NCI-H524 (cell line): ENCODE measurements around the gene PARD3B.

ENCODE experiments used
- DNase-seq, 2 experiments: peaks; one replicate each; lab custom pipeline; 2025; lab: John Stamatoyannopoulos, UW

The PARD3B gene

GRCh38 chr2:204897561-204897960 is 352.3 kb downstream of the PARD3B start:
- no peak for DNase-seq

DNA sequence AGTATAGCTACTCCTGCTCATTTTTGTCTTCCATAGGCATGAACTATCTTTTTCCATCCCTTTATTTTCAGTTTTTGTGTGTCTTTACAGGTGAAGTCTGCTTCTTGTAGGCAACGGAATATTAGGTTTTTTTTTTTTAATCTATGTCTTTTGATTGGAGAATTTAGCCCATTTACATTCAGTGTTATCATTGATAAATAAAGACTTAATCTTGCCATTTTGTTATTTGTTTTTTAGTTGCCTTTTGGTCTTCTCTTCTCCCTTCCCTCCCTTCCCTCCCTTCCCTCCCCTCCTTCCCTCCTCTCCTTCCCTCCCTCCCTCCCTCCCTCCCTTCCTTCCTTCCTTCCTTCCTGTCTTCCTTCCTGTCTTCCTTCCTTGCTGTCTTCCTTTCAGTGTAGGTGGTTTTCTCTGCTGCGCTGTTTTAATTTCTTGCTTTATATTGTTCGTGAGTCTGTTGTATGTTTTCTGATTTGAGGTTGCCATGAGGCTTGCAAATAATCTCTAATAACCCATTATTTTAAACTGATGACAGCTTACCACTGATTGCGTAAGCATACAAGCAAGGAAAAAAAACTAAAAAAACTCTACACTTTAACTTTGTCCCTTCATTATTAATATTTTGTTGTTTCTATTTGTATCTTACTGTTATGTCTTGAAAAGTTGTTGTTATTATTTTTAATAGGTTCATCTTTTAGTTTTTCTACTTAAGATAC is 353.8 kb downstream of the PARD3B start:
- DNase-seq, result no peak

GRCh38 chr2:204899983-204900382 is 354.7 kb downstream of the PARD3B start:
- no peak for DNase-seq

DNA sequence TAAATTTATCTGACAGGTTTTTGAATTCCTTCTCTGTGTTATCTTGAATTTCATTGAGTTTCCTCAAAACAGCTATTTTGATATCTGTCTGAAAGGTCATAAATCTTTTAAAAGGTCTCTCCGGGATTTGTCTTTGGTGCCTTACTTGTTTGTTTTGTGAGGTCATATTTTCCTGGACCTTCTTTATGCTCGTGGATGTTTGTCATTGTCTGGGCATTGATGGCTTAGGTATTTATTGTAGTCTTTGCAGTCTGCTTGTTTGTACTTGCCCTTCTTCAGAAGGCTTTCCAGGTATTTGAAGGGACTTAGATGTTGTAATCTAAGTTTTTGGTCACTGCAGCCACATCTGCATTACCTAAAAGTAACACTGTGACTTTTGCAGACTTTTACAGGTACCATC is 355.2 kb downstream of the PARD3B start:
- DNase-seq, result no peak

GRCh38 chr2:204900910-204901309 is 355.6 kb downstream of the PARD3B start:
- DNase-seq, result no peak

- DNase-seq, result no peak
These were observed 356.3 kb downstream of the PARD3B start for GRCh38 chr2:204901591-204901990.

- DNase-seq, result no peak
These were observed 364.5 kb downstream of the PARD3B start for GRCh38 chr2:204909791-204910190.

- DNase-seq, result no peak
These were observed 368.0 kb downstream of the PARD3B start for GRCh38 chr2:204913312-204913711.

- no peak for DNase-seq
These were observed 368.7 kb downstream of the PARD3B start for GRCh38 chr2:204913854-204914464.

DNA sequence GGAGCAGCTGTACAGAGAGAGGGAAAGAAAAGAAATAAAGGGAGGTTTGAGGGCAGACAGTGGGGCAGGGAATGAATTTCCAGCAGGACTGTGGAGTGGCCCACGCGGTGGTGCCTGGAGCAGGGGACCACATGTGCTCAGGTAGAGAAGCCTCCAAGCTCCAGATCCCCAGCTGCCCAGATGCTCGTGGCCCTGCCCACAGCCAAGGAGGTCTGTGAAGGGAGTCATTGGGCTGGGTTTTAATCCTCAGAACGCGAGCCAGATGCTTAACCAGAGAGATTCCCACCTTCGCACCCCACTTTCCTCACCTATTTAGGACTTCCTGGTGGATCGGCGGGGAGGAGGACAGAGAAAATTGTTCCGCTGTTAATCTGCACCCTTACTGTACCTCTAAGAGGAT is 369.4 kb downstream of the PARD3B start:
- DNase-seq, result no peak

DNA sequence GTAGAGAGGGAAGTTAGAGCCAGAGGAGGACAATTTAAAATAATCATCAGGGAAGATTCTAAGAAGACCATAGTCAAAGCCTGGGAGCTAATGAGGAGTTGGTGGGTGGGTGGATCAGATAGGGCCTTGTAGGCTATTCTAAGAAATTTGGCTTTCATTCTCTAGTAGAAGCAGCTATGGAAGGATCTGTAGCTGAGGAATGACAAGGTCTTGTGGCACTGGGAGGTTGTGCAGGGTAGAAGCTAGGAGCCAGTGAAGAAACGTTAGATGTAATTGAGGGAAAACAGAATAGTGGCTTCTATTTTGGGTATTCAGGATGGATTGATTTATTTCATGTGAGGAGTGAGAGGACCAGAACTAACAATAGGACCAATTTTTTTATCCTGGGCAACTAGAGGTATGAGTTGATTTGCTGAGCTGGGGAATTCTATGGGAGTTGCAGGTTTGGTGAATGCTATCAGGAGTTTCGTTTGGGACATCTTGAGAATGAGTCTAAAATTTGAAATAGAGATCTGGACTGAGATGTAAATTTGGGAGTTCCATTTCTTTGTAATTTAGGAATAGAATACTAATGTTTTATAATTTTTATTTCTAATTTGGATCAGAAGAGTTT is 371.9 kb downstream of the PARD3B start:
- no peak for DNase-seq

GRCh38 chr2:204920776-204921175 is 375.5 kb downstream of the PARD3B start:
- no peak for DNase-seq

DNA sequence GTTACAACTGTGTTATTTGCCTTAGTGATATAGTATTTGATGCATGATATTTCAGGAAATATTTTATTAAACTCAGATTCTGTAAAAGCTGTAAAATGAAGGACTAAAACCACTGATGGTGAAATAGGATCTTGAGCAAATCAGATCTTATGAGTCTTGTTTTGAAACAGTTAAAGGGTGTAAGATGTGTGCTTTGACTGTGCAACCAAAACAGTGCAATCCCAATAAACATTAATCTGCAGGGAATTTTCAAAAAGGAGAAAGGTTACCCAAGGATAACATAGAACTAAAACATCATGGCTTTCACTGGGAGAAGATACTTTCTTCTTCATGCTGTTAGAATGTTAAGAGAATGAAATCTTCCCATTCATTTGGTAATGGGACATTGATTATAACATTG is 378.7 kb downstream of the PARD3B start:
- no peak for DNase-seq

DNA sequence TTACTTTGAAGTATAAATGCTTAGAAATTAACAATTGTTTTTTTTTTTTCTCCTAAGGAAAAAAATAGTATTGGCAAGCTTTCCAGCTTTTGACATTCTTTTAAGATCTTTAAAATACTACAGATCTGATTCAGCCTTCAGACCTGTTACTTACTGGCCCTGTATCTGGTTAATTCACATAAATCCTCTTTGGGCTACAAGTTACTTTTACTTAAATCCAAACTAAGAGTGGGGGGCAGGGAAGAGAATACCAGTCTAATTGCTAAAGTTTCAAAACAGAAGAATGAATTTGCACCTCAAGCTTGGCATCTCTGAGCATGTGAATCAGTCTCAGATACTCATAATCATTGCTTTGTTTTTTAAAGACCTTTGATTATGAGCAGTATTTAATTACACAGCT is 386.3 kb downstream of the PARD3B start:
- DNase-seq, result no peak

GRCh38 chr2:204933735-204934374 is 388.6 kb downstream of the PARD3B start:
- DNase-seq, result no peak

- DNase-seq, result no peak
These were observed 399.7 kb downstream of the PARD3B start for GRCh38 chr2:204944927-204945326.

- no peak for DNase-seq
These were observed 400.1 kb downstream of the PARD3B start for GRCh38 chr2:204945376-204945775.

- no peak for DNase-seq
These were observed 401.6 kb downstream of the PARD3B start for GRCh38 chr2:204946892-204947291.

DNA sequence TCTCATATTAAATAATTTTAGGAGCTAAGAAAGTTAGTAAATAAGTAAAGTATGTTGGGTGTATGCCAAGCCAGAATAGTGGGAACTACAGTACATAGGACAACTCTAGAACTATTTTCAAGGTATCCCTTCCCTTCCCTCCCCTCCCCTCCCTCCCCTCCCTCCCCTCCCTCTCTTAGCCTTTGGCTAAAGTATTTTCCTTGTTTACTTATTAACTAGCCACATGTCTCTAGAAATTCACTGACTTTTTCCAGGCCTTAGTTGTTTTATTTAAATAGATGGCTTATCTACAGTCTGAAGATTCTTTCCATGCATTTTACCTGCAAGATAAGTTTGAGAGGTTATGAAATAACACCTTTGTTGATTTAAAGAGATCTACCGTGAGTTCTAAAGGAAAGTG is 402.1 kb downstream of the PARD3B start:
- no peak for DNase-seq

- no peak for DNase-seq
These were observed 402.9 kb downstream of the PARD3B start for GRCh38 chr2:204948024-204948763.

DNA sequence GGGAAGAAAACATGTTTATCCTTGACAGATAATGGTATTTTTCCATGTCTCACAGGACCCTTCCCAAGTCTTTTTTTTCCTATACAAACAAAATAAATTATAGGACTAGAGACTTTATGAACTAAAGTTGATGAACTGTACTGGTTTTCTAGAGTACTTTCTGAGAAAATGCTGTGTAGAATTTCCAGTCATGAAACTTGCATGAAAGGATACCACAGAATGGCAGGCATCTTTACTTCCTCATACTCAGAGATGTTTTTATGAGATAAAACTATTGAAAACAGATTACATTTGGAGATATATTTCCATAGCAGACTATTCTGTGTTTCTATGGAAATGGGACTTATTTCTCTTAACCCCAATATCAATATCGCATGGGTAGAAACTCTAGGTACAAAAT is 403.5 kb downstream of the PARD3B start:
- no peak for DNase-seq

DNA sequence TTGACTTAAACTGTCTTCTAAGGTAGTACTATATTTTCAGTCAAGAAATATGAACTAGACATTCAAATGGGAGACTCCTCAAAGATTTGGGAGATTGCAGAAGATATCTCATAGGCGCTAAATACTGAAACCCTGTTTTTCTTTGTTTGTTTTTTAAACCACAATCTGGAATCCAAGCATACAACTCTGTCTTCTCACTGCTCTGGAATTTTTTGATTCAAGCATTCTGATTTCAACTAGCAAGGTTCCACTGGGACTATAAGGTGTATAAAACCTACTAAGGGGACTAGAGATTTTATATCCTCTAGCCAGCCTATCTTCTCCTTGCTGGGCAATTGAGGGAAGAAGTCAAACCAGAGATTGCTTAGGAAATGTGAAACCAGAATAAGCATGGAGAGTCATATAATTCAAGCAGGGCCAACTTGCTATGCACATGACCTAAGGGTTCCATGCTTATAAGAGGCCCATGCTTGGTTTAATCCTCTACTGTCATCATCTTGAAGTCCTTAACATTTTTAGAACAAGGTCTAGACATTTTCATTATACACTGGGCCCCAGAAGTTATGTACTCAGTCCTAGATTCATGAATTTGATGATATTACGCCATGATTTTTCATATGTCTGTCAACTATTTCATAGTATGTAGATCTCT is 405.5 kb downstream of the PARD3B start:
- no peak for DNase-seq
